C4-2B (cell line): ENCODE results near the gene DLGAP1.

Experiments
- H3K27ac ChIP-seq: fragments of 450-650 bp; 2 replicates; pipeline ENCODE4 v1.5.1; 2017
- ZFX ChIP-seq: fragments of 450-650 bp; IDR thresholded peaks from 2 replicates; pipeline ENCODE4 v1.6.1; 2017
- TF ChIP-seq, protein P1 (sequence below): fragments of 450-650 bp; conservative IDR thresholded peaks from 2 replicates; pipeline ENCODE4 v1.5.1; 2017; ENCODE audit warnings: mild to moderate bottlenecking

Gene DLGAP1

DNA sequence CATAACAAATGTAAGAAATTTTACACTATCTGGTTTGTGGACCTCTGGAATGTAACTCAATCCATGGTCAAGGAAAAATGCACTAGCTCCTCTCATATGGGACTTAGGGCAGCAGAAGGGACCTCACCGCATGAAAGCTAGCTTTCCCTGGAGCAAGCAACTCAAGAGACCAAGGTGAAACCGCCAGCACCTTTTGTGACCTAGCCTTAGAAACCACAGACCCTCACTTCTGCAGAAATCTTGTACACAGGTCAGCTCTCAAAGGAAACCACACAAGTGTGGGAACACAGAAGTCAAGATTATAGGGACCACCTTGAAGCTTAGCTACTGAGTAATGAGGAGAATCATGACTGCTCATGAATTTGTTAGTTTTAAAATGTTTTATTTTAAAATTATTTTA lies 222.5 kb downstream of the DLGAP1 start:
- no peak overlapping the region for H3K27ac ChIP-seq
- TF ChIP-seq, protein P1, sequence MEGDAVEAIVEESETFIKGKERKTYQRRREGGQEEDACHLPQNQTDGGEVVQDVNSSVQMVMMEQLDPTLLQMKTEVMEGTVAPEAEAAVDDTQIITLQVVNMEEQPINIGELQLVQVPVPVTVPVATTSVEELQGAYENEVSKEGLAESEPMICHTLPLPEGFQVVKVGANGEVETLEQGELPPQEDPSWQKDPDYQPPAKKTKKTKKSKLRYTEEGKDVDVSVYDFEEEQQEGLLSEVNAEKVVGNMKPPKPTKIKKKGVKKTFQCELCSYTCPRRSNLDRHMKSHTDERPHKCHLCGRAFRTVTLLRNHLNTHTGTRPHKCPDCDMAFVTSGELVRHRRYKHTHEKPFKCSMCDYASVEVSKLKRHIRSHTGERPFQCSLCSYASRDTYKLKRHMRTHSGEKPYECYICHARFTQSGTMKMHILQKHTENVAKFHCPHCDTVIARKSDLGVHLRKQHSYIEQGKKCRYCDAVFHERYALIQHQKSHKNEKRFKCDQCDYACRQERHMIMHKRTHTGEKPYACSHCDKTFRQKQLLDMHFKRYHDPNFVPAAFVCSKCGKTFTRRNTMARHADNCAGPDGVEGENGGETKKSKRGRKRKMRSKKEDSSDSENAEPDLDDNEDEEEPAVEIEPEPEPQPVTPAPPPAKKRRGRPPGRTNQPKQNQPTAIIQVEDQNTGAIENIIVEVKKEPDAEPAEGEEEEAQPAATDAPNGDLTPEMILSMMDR, result no peak
- no peak for TF ChIP-seq ZFX

DNA sequence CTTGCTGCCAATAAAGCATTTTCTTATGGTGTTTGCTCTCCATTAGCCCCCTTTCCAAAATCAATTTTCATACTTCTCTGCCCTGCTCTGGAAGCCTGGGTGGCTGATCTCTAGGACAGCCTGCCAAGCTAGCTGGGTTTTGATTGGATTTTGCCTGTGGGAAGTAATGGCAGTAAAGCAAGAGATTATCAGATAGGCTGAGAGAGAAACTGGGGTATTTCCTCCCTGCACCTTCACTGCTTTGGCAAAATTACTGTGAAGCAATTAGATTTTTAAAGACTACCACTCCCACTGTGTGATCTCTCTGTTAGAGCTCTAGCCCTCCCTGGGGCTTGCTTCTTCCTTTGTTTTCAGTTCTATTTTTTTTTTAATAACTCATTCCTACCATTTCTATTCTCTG lies 223.8 kb downstream of the DLGAP1 start:
- no peak for TF ChIP-seq ZFX
- H3K27ac ChIP-seq, result no peak overlapping the region

DNA sequence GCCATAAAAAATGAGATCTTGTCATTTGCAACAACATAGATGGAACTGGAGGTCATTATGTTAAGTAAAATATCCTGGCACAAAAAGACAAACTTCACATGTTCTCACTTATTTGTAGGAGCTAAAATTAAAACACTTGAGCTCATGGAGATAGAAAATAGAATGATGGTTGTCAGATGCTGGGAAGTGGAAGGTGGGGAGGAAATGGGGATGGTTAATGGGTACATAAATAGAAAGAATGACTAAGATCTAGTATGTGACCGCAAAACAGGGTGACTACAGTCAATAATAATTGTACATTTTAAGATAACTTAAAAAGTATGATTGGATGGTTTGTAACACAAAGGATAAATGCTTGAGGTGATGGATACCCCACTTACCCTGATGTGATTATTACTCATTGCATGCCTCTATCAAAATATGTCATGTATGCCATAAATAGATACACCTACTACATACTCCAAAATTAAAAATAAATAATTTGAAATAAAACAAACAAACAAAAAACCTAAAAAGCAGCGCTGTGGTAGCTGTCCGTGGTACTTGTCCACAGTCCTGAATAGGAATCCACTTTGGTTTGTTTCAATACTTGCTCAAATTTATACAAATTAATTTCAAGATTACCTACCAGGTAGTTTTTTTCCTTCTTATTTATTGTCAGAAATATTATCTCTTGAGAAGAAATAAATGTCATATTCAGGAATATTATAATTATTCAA lies 224.5 kb downstream of the DLGAP1 start:
- TF ChIP-seq ZFX, result no peak
- TF ChIP-seq, protein P1, result no peak
- H3K27ac ChIP-seq, result no peak overlapping the region

DNA sequence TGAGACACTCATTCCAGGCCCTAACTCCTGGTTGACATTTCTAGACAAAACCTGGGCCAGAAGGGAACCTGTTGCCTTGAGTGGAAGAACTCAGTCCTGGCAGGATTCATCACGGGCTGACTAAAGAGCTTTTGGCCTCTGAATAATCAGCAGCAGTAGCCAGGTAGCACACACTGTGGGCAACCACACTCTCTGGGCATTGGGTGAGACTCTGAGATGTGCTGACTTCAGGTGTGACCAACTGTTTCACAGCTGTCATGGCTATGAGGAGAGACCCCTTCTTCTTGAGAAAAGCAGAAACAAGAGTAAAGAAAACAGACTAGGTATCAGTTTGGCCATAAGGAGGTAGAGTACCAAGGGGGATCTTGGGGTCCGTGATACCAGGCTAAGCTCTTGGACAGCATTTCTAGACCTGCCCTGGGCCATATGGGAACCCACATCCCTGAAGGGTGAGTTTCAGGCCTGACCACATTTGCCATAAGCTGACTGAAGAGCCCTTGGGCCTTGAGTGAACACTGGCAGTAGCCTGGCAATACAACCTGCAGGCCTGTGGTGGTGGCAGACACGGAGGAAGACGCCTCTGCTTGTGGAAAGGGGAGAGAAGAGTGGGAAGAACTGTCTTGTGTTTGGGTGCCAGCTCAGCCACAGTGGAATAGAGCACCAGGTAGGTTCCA lies 230.9 kb downstream of the DLGAP1 start:
- no peak for TF ChIP-seq ZFX
- TF ChIP-seq, protein P1, result no peak
- H3K27ac ChIP-seq, result no peak overlapping the region

DNA sequence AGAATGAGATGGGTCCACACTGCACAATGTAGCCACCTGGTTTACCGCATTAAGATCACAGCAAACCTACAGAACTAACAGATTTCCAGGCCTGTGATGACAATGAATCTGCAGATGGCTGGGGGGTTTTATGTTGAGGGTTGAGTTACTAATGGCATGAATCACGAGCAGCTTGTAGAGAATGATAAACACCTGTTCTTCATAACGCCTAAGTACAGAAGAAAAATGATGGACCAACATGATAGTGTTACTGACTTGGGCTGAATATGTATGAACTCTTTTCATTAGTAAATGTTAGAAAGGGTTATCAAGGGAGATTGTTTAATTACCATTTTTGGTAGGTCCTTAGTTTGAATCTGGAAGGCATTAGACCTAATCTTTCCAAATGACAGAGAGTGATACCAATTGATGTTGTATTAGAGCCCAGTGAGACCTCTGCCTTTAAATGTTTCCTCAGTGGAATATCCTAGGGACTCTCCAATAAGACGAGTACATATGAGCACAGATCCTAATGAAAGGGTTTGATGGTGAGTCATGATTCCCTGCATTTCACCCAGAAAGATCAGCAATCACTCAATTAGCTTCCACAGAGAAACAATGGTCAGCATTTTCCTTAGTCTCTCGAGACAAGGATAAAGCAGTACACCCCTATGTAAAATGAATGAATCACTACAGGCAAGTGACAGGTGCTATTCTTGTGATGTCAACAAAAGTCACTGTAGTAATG lies 243.8 kb downstream of the DLGAP1 start:
- H3K27ac ChIP-seq, result no peak overlapping the region
- TF ChIP-seq ZFX, result no peak
- TF ChIP-seq, protein P1, result no peak

DNA sequence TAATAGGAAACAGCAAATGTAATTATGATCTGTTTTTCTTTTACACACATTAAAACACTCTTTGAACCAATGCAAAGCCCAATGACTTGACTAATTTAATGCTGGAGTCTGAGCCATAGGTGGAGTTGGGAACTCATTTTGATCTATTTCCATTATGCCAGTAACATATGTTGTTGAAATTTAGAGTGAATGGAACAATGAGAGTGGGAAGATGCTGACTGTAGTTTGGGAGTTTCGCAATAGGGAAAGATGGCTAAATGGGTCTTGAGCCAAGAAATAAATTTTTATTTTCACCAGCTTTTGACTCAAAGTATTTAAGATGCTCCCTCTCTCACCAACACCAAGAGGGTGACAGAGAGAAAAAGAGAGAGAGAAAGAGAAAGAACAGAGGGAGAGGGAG lies 246.7 kb downstream of the DLGAP1 start:
- no peak for TF ChIP-seq ZFX
- TF ChIP-seq, protein P1, result no peak
- H3K27ac ChIP-seq, result no peak overlapping the region

DNA sequence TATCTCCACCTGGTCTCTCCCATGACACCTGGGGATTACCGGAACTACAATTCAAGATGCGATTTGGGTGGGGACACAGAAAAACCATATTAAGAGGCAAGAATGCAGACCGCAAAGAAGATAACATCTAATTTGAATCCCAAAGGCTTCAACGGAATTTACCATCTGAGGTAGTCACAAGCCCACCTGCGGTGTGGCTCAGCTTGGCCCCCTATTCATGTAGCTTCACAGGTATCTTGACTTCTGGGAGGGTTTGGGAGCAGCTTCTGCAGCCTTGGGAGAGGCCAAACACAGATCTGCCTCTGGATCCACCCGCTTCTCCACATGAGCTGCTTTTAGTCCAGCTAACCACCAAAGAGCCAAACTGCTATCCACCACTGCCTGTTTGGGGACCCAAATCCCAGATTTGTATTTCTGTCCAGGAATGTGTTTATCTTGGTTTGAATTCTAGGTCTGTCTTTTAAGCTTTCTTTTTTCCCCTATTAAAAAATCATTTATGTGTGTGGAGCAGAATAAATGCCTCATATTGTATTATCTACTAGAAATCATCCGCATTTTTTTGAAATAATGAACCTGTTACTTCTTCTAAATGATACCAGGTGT lies 247.6 kb downstream of the DLGAP1 start:
- H3K27ac ChIP-seq, result no peak overlapping the region
- TF ChIP-seq, protein P1, result no peak
- no peak for TF ChIP-seq ZFX
